NCI-H2171 (cell line): ENCODE measurements around the gene LRP1B.

Experiments used
- DNase-seq: peaks from one replicate; lab custom pipeline; 2025; lab: John Stamatoyannopoulos, UW

The LRP1B gene

DNA sequence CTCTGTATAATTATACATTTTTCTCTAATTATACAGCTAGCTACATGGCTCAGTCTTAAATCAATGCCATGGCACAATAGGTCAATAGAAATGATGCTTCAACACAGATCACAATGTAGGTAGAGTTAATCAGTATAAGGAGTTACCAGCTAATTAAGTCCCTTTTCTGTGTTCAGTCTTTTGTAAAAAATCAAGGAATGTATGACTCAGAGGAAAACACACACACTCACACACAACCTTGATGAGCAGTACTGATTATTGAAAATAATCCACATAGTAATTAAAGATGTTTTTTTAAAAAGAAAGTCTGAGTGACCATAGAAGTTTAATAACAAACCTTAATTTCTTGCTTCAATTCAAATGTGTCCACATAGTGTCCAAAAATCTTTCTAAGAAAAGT is 691.3 kb downstream of the LRP1B start:
- DNase-seq: no peak

- no peak for DNase-seq
Observed at GRCh38 chr2:141438536-141438935, 692.3 kb downstream of the LRP1B start.

DNA sequence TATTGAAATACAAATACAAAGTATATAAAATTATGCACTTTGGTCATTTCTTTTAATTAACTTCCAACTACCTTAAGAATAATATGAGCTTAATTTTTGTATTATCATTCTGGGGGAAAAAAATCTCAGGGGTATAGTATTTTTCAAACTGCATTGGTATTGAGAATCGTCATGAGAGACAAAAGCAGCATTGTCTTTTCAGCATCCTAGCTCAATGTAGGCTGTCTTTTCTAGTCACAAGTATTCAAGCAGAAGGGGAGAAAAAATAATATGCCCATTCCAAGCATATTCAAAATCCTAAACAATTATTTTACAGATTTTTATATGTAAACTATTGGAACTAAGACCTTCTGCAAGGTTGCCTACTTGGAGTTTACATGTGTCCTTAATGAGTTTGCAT is 693.3 kb downstream of the LRP1B start:
- DNase-seq: no peak

DNA sequence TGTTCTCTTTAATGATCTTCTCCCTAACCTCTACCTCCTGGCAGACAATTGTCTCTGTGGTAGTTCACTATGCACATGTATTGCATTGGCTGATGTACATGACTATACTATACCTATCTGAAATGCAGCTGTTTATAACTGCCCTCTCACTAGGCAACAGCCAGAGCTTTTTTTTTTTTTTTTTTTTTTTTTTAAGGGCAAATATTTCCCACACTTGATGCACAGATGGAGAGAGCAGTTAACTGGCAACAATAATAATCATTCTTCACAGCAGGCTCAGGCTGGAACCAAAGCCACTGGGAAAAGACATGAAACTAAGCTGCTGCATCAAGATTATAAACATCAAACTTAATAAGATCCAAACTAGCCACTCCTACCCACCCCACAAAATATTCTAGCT is 707.7 kb downstream of the LRP1B start:
- peak; percentile 69 for DNase-seq

DNA sequence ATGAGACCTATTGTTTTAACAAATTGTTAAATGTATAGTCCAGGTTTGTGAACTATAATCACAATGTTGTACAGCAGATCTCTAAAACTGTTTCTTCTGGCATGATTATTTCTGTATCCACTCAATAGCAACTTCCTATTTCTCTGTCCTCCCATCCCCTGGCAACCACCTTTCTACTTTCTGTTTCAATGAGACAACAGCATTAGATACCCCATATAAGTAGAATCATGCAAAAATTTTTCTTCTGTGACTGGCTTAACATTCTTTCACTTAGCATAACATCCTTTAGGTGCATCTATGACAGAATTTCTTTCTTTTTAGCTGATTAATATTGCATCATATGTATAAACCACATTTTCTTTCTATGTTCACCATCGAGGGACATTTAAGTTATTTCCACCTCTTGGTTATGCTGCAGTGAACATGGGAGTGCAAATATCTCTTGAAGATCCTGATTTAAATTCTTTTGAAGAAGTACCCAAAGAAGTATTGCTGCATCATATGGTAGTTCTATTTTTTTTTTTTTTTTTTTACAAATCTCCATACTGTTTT is 713.5 kb downstream of the LRP1B start:
- no peak for DNase-seq

GRCh38 chr2:141411419-141411818 is 719.4 kb downstream of the LRP1B start:
- no peak for DNase-seq

GRCh38 chr2:141399270-141399669 is 731.5 kb downstream of the LRP1B start:
- no peak for DNase-seq

DNA sequence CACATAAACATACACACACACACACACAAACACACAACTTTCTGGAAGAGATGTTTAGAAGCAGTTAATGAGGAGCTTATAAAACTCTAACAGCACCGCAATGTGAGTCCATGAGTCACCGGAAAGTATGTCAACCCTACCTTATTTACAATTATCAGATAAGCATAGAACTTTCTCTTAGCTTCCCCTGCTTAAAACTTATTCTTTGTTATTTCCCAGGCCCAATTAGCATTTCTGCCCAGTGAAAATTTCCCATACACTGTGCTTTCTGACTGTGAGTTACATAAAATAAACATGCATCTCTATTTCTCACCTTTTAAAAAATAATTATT is 737.6 kb downstream of the LRP1B start:
- DNase-seq: no peak

DNA sequence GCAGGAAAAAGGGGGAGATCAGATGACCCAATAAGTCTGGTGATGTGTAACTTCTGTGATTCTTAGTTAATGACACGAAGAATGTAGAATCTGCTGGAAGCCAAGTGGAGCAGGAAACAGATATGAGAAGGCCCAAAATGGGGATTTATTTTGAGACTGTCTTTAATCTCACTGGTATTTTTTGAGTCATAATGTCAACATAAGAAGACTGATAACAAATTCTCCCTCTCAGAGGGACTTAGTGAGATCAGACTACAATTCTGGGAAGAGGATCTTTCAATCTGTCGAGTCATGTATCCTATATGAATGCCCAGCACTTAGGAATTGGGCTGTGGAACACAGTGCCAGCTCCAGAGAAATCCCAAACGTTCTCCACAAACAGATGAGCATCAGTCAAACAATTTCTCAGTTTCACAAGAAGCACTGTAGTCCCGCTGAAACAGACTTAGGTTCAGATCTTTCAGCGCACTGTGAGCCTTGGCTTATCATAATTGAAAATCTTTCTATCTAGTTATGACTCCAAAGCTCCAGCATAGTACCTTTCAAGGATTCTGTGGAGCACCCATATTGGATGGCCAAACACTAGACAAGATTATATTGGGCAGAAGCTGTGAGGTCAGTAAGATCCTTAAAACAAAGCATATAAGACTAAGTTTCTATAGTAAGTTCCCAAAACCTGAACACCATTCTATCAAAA is 738.2 kb downstream of the LRP1B start:
- no peak for DNase-seq

GRCh38 chr2:141386168-141386567 is 744.6 kb downstream of the LRP1B start:
- DNase-seq: no peak

GRCh38 chr2:141384676-141385075 is 746.1 kb downstream of the LRP1B start:
- no peak for DNase-seq

DNA sequence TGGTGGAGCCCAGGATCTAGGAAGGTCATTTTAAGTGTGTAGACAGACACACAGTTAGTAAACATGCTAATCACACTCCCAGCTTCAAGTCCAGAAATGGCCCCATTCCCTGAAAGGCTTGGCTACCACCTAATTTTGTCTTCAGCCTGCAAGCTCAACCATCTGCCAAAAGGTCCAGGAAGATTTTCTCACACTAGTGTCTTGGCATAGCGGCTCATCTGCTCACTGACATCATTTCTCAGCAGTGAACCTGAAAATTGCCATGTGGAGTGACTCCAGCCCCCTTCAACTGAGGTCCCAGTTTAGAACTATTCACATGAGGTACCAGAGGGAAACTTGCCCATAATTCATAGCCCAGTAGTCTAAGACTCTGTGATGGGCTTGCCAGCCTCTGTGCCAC is 748.9 kb downstream of the LRP1B start:
- DNase-seq: no peak

GRCh38 chr2:141380008-141380979 is 750.5 kb downstream of the LRP1B start:
- DNase-seq: peak; percentile 75

- DNase-seq: no peak
Observed at GRCh38 chr2:141364821-141365220, 766.0 kb downstream of the LRP1B start.

GRCh38 chr2:141362311-141362710 is 768.5 kb downstream of the LRP1B start:
- DNase-seq: no peak

DNA sequence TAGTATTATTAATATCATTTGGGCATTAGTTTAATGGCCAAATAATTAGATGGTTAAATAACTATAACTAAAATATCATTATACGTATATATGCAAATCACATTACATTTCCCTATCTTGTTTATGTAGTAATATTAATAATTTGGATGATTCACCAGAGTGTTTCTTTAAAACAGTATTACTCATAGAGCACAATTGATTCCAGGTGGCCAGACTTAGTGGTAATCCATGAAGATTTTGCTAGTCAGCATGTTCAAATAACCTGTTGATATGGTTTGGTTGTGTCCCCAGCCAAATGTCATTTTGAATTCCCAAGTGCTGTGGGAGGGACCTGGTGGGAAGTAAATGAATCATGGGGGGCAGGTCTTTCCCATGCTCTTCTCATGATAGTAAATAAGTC is 782.3 kb downstream of the LRP1B start:
- DNase-seq: no peak

DNA sequence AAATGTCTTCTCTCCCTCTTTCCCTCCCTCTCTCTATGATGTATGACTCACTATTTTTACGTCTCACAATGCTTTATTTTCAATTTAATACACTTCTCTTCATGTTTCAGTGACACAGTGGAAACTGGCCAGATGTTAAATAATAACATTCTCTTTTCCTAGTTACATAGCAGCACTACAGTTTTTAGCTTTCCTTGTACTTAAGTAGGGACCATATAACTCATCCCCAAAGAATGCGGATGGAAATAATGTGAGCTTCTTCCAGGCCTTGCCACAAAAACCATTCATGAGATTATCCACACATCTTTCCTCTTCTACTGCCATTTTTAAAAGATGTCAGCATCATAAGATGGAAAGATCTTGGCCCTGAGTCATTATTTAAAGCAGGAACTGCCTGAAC is 789.4 kb downstream of the LRP1B start:
- DNase-seq: no peak

- no peak for DNase-seq
Observed at GRCh38 chr2:141331127-141331526, 799.7 kb downstream of the LRP1B start.

DNA sequence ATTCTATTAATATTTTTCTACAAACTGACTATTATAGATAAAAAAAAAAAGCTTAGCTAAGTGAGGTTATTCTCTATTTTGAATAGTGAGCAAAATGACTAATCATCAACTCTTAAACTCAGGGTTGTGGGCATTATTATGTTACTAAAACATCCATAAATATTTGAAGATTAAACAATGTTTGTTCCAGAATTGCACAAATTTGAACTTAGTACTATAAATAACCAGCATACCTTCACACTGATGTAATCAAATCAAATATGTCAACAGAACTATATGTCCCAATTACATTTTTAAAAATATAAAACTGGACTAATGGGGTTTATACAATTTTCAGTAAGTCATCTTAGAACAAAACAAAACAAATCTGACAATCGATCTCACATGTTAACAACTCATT is 800.9 kb downstream of the LRP1B start:
- DNase-seq: no peak

- no peak for DNase-seq
Observed at GRCh38 chr2:141323571-141323970, 807.2 kb downstream of the LRP1B start.

DNA sequence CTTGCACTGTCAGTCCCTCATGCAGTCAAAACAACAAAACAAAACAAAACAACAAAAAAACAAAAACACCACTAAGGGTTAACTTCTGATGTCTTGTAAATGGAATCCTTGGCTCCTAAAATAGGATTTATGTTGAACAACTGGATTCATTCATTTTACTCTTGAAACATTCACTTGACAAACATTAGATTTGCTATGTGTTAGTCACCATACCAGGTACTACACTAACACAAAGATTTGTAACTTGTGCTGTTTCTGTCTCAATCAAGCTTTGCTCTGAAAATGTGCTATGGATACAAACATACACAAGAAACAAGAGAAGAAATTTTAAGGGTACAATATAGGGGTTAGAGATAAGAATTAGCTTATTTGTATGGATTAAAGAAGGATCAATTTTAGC is 812.8 kb downstream of the LRP1B start:
- DNase-seq: no peak

GRCh38 chr2:141316606-141317005 is 814.2 kb downstream of the LRP1B start:
- DNase-seq: no peak

DNA sequence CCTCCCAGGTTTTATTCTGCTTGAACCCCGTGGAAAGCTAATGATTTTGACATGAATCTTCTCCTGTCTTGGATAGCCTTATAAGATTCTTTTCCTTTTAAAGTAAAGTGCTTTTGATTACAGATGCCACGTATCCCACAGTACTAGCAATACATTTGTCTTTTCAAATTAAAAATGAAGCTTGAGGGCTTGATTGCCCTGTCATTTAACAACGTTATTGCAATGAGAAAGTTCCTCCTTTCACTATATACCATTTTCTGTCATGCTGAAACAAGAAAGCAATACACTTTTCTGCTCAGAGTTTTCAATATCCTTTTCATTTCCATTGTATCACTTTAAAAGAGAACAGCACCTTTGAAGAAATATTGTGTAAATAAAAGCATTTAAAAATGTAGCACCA is 814.7 kb downstream of the LRP1B start:
- no peak for DNase-seq
